ENCODE results near the gene UGT1A6.
"Not testable (repeated sequence)": the region's sequence is repeated elsewhere in the genome, so short reads cannot be mapped to it uniquely, and the experiment has no call there.

The UGT1A6 gene

GRCh38 chr2:233736868-233737653 lies 44.4 kb downstream of the UGT1A6 start:
- not testable (repeated sequence) for DNase-seq

- no peak for DNase-seq
These were observed 48.2 kb downstream of the UGT1A6 start for GRCh38 chr2:233740870-233741269.

GRCh38 chr2:233743464-233744259 lies 51.0 kb downstream of the UGT1A6 start:
- DNase-seq = no peak

DNA sequence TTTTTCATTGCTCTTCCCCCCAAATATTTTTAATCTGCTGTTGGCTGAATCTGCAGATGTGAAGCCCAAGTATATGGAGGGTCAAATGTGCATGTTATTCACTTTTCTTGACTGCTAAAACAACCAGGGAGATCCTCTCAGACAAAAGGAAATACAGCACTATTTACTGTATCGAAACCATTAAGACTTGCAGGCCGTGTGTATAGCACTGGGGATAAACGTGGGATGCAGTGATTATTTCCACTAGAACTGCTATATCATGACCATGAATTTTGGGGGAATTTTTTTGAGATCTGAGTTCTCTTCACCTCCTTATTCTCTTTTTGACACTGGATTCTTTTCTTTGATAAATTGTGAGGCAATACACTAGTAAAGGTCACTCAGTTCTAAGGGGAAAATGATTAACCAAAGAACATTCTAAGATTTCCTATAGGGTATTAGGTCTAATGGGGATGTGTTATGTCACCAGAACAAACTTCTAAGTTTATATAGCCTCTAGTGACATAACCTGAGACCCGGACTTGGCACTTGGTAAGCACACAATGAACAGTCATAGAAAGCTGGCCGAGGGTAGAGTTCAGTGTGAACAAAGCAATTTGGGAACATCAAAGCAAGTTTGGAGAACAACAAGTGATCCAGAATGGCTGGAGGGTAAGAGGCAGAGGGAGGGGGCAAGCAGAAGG lies 52.5 kb downstream of the UGT1A6 start:
- DNase-seq = no peak

DNA sequence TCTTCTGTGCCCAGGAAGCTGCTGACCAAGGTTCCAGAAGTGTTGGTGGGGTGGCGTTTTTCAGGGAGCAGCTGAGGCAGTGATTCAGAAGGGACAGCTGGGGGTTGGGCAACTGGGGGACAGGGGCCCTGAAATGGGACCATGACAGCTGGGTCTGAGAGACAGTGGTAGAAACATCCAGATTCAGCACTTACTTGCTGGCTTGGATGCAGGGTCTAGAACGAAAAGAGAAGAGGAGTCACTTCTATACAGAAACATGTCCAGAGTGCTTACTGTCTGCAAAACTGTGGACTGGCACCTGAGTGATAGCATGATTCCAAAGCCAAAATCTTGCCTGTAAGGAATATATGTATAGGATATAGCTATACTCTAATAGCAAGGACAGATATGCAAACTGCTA lies 53.1 kb downstream of the UGT1A6 start:
- DNase-seq = not testable (repeated sequence)

DNA sequence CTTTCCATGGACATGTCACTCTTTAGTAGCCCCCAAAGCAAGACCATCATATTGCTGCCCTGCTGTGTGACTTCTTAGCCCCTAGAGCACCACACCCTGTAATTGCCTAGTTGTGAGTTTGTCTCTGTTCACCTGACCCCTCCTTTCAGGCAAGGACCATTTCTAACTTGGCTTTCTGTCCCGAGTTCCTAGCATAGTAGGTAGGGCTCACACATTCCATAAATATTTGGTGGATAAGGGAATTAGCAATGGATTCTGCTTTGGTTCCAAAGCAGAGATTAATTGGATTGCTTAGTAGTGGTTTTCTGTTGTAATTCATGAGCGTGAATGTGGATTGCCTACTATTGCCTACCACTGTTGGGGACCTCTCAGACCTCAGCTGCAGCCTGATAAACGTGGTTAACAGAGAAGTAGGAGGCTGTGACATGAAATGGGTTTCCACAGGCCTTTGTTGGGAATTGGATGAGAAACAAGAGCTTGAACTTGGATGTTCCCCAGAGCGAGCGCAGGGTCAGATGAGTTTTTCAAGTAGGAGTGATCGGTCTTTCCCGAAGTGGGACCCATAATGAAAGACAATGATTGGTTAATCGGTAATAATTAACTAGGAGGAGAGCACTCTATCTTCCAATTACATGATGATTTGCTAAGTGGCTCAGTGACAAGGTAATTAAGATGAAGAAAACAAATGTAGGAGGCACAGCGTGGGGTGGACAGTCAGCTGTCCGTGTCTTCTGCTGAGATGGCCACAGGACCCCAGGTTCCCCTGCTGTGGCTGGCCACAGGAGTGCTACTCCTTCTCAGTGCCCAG lies 54.0 kb downstream of the UGT1A6 start:
- no peak for DNase-seq

GRCh38 chr2:233747283-233747544 lies 54.5 kb downstream of the UGT1A6 start:
- no peak for DNase-seq

GRCh38 chr2:233750689-233751088 lies 58.0 kb downstream of the UGT1A6 start:
- DNase-seq = not testable (repeated sequence)

DNA sequence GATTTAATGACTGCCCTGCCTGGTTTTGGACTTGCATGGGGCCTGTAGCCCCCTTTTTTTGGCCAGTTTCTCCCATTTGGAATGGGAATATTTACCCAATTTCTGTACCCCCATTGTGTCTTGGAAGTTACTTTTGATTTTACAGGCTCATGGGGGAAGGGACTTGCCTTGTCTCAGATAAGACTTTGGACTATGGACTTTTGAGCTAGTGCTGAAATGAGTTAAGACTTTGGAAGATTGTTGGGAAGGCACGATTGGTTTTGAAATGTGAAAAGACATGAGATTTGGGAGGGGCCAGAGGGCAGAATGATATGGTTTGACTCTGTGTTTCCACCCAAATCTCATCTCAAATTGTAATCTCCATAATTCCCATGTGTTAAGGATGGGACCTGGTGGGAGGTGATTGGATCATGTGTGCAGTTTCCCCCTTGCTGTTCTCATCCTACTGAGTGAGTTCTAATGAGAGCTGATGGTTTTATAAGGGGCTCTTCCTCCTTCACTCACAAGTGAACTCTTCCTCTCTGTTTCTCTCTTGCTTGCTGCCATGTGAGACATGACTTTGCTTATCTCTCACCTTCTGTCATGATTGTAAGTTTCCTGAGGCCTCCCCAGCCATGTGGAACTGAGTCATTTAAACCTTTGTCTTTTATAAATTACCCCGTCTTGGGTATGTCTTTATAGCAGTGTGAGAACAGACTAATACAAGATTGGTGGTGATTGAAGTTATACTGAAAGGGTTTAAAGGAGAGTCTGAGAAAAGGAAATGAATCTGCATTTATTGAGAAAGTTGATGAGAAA lies 58.7 kb downstream of the UGT1A6 start:
- DNase-seq = not testable (repeated sequence)

DNA sequence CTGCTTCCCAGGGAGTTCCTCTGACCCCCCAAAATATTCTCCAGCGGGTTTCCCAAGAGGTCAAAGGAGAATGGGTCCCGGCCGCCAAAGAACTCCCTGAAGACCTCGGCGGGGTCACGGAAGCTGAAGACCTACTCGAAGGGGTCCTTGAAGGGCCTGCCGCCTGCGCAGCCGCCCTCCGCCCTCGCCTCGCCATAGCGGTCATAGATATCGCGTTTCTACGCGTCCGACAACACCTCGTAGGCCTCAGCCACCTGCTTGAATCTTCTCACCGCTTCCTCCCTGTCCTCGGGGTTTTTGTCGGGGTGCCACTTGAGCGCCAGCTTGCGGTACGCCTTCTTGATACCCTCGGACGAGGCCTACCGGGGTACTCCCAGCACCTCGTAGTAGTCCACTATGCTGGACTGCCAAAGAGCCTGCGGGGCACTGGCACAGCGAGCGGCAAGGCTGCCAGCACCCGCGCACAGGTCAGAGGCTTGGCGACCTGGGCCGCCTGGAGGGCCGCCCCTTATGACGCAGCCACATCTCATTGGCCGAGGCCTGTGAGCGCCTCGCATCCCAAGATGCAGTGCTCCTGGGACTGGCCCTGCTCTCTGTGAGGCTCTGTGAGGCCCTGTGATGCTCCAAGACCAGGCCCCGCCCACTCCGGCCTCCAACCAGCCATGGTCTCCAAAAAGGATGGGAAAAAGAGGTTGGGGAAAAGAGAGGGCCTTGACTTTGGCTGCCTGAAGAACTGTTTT lies 62.4 kb downstream of the UGT1A6 start:
- DNase-seq = no peak

- DNase-seq = no peak
These were observed 63.9 kb downstream of the UGT1A6 start for GRCh38 chr2:233756429-233757081.

DNA sequence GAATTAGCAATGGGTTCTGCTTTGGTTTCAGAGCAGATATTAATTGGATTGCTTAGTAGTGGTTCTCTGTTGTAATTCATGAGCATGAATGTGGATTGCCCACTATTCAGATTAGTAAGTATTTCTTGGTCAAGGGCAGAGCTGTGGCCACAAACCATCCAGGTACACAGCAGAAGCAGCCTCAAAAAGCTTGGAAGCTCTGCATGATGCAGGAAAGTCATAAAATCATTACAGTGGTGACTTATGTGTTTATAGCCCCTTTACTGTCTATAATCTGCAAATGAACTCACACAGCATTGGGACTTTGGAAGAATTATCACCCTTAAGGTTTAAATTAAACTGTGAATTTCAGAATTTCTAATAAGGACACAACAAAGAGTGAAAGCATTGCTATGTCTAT lies 65.5 kb downstream of the UGT1A6 start:
- no peak for DNase-seq

GRCh38 chr2:233758849-233759248 lies 66.2 kb downstream of the UGT1A6 start:
- no peak for DNase-seq

DNA sequence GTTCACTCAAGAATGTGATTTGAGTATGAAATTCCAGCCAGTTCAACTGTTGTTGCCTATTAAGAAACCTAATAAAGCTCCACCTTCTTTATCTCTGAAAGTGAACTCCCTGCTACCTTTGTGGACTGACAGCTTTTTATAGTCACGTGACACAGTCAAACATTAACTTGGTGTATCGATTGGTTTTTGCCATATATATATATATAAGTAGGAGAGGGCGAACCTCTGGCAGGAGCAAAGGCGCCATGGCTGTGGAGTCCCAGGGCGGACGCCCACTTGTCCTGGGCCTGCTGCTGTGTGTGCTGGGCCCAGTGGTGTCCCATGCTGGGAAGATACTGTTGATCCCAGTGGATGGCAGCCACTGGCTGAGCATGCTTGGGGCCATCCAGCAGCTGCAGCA lies 67.4 kb downstream of the UGT1A6 start, which contains the start of gene UGT1A1:
UGT1A1 (plus strand) TSS at position 228 of the 400 bp plus-strand sequence; CDS start at position 246, 18 bp downstream.
- DNase-seq = no peak

- DNase-seq = no peak
These were observed 68.5 kb downstream of the UGT1A6 start for GRCh38 chr2:233761040-233761769.

- no peak for DNase-seq
These were observed 71.6 kb downstream of the UGT1A6 start for GRCh38 chr2:233764264-233764663.

DNA sequence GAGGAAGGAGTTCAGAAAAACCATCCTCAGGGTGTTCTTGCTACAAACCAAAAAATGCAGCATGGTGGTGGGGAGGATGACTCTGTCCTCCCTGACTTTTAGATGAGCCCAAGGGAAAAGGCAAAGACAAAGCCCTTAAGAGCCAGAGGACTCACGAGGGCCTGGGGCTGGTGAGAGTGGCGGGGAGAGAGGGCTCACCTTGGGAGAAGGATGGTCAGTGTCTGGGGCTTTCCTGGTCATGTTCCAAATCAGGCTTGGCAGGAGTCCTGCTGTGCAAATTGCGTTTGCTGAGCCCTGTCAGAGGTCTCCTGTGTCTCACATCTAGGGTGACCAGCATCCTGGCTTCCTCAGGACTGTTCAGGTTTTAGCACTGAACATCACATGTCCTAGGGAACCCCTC lies 72.1 kb downstream of the UGT1A6 start:
- DNase-seq = no peak

GRCh38 chr2:233766416-233766815 lies 73.7 kb downstream of the UGT1A6 start:
- no peak for DNase-seq

- DNase-seq = no peak
These were observed 75.4 kb downstream of the UGT1A6 start for GRCh38 chr2:233768076-233768475.

DNA sequence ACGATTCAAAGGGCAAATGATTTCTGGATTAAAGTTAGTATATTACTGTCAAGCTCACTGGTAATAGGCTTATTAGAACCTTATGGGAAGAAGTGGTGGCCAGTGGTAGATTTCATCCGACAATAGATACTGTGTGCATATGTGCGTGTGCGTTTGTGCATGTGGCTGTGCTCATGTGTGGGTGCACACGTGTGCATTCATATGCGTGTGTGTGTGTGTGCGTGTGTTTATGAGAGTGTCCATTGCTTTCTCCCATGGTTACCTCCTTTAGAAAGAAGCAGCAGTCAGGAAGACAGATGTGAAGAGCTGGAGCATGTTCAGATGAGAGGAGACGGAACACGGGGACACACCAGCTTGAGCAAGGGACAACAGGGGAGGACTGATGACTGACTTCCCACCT lies 76.6 kb downstream of the UGT1A6 start:
- DNase-seq = no peak

Measured in Kasumi-1 (cell line).